Measurements from ENCODE around the gene SLC25A42.

Gene SLC25A42

GRCh38 chr19:19160461-19161035 lies 96.8 kb downstream of the SLC25A42 start:
- DNase-seq (ENCODE audit: low read depth, low spot score) = no peak

- no peak for DNase-seq (ENCODE audit: low read depth, low spot score)
These were observed 98.7 kb downstream of the SLC25A42 start for GRCh38 chr19:19162495-19162894.

Data from ELF-1 (cell line).